SU-DHL-6 (cell line): ENCODE data around the gene LAYN.

Experiments used
- H2AFZ ChIP-seq: fragments of 200-600 bp; sonication (generic); 2 replicates; pipeline ENCODE4 v1.6.1; 2014; ENCODE audit warnings: low read depth, mild to moderate bottlenecking, moderate library complexity, mixed read lengths, antibody characterized with exemption, low read length; ENCODE audit not compliant: severe bottlenecking
- H3F3A ChIP-seq: fragments of 200-600 bp; shearing (Covaris generic); 2 replicates; pipeline ENCODE4 v1.6.0; 2016; ENCODE audit warnings: antibody characterized with exemption, mild to moderate bottlenecking; ENCODE audit not compliant: insufficient read depth
- H3K27ac ChIP-seq: fragments of 200-600 bp; sonication (generic); 2 replicates; pipeline ENCODE4 v1.5.1; 2016; ENCODE audit warnings: low read depth, mild to moderate bottlenecking, low read length, moderate library complexity, mixed read lengths
- H3K27me3 ChIP-seq: fragments of 200-600 bp; sonication (generic), shearing (Covaris generic); 2 replicates; pipeline ENCODE4 v1.6.0; 2014; ENCODE audit warnings: mild to moderate bottlenecking, low read length
- H3K36me3 ChIP-seq: fragments of 200-600 bp; sonication (generic); 2 replicates; pipeline ENCODE4 v1.6.1; 2014; ENCODE audit warnings: mild to moderate bottlenecking, low read length, mixed read lengths
- H3K4me2 ChIP-seq: fragments of 300-600, 200-600 bp; shearing (Covaris generic), sonication (generic); 2 replicates; pipeline ENCODE4 v1.6.0; 2014; ENCODE audit warnings: low read length, low read depth, mild to moderate bottlenecking; ENCODE audit not compliant: poor library complexity, severe bottlenecking
- H3K4me3 ChIP-seq: fragments of 200-600 bp; sonication (generic); 2 replicates; pipeline ENCODE4 v1.5.1; 2014; ENCODE audit warnings: antibody characterized with exemption, low read length, mild to moderate bottlenecking, mixed read lengths; ENCODE audit not compliant: insufficient read depth, poor library complexity, severe bottlenecking
- H3K79me2 ChIP-seq: fragments of 200-600 bp; sonication (generic); 2 replicates; pipeline ENCODE4 v1.6.1; 2014; ENCODE audit warnings: mild to moderate bottlenecking, low read length, moderate library complexity; ENCODE audit not compliant: insufficient read depth
- H3K9ac ChIP-seq: fragments of 200-600 bp; sonication (generic); 2 replicates; pipeline ENCODE4 v1.7.0; 2014; ENCODE audit warnings: mild to moderate bottlenecking, low read length
- H3K9me2 ChIP-seq: fragments of 200-600 bp; sonication (generic); replicated peaks from 2 replicates; pipeline ENCODE4 v1.6.1; 2014; ENCODE audit warnings: low read length; ENCODE audit not compliant: insufficient read depth
- H3K9me3 ChIP-seq: fragments of 200-600 bp; sonication (generic); 2 replicates; pipeline ENCODE4 v1.6.1; 2014; ENCODE audit warnings: low read length, mixed read lengths; ENCODE audit not compliant: insufficient read depth
- H4K20me1 ChIP-seq: fragments of 200-600 bp; sonication (generic); 2 replicates; pipeline ENCODE4 v1.6.1; 2014; ENCODE audit warnings: low read depth, mild to moderate bottlenecking, antibody characterized with exemption, low read length, moderate library complexity, mixed read lengths
- CTCF ChIP-seq: fragments of 200-600 bp; sonication (generic); IDR thresholded peaks from one replicate; pipeline ENCODE4 v1.5.1; 2017; ENCODE audit warnings: antibody characterized with exemption, mild to moderate bottlenecking, low read length, moderate library complexity; ENCODE audit not compliant: insufficient read depth, poor library complexity, severe bottlenecking
- EZH2phosphoT487 ChIP-seq: fragments of 200-600 bp; sonication (generic), shearing (Covaris generic); conservative IDR thresholded peaks from 2 replicates; pipeline ENCODE4 v1.6.1; 2018; ENCODE audit warnings: mild to moderate bottlenecking, antibody characterized with exemption, low read length, moderate library complexity, mixed read lengths

The LAYN gene

GRCh38 chr11:111572581-111572980 lies 32.1 kb downstream of the LAYN start:
- Histone ChIP-seq H3K4me3 (no peak overlapping the region), H3K9me3 (no peaks in the 10 kb centered on the region), H3K4me2 (no peak overlapping the region), H3K79me2 (no peaks in the 10 kb centered on the region), H3K9ac (no peak overlapping the region), H3K9me2 (no peaks in the 10 kb centered on the region), H3K27me3 (no peaks in the 10 kb centered on the region), H4K20me1 (no peaks in the 10 kb centered on the region), H2AFZ (no peak overlapping the region), H3F3A (no peaks in the 10 kb centered on the region), H3K36me3 (no peaks in the 10 kb centered on the region), H3K27ac (no peak overlapping the region)
- TF ChIP-seq CTCF (no peak), EZH2phosphoT487 (no peak)

- H3K9me3 ChIP-seq: no peaks in the 10 kb centered on the region
- H3K36me3 ChIP-seq: no peaks in the 10 kb centered on the region
- H3K4me2 ChIP-seq: no peak overlapping the region
- no peak overlapping the region for H3K27ac ChIP-seq
- no peaks in the 10 kb centered on the region for H3K79me2 ChIP-seq
- TF ChIP-seq EZH2phosphoT487 (no peak), CTCF (no peak)
- H3K9me2 ChIP-seq: no peaks in the 10 kb centered on the region
- no peaks in the 10 kb centered on the region for H3F3A ChIP-seq
- H2AFZ ChIP-seq: peak overlapping the region; percentile 70
- H3K27me3 ChIP-seq: no peaks in the 10 kb centered on the region
- no peak overlapping the region for H3K9ac ChIP-seq
- no peaks in the 10 kb centered on the region for H4K20me1 ChIP-seq
- H3K4me3 ChIP-seq: no peak overlapping the region
Observed at GRCh38 chr11:111573821-111574249, 33.3 kb downstream of the LAYN start.

- H3K79me2 ChIP-seq: no peaks in the 10 kb centered on the region
- no peaks in the 10 kb centered on the region for H3K9me2 ChIP-seq
- H3K9me3 ChIP-seq: no peaks in the 10 kb centered on the region
- no peaks in the 10 kb centered on the region for H4K20me1 ChIP-seq
- H3K27me3 ChIP-seq: no peaks in the 10 kb centered on the region
- H3K4me3 ChIP-seq: no peak overlapping the region
- no peak overlapping the region for H3K27ac ChIP-seq
- peak overlapping the region; percentile 46 for H3K4me2 ChIP-seq
- H3K9ac ChIP-seq: peak overlapping the region; percentile 15
- no peaks in the 10 kb centered on the region for H3F3A ChIP-seq
- TF ChIP-seq CTCF (no peak), EZH2phosphoT487 (no peak)
- H2AFZ ChIP-seq: peak overlapping the region; percentile 70
- no peaks in the 10 kb centered on the region for H3K36me3 ChIP-seq
Observed at GRCh38 chr11:111574373-111575225, 34.1 kb downstream of the LAYN start.
